Smooth muscle cell (in vitro differentiated cells): Measurements from ENCODE around the gene POLR3G. TPM values are rescaled to one million over a fixed set of nuclear protein-coding genes. Genes with fewer than 3 reads are reported as not detected.

ENCODE experiments used
- DNase-seq: peaks from one replicate; lab custom pipeline; 2025; ENCODE audit not compliant: unreplicated experiment; lab: John Stamatoyannopoulos, UW
- H2AFZ ChIP-seq: fragments of 200-600 bp; sonication (generic); 2 replicates; pipeline ENCODE4 v1.6.0; 2016; ENCODE audit warnings: antibody characterized with exemption, low read depth, mild to moderate bottlenecking
- H3F3A ChIP-seq: fragments of 200-600 bp; sonication (generic); 2 replicates; pipeline ENCODE4 v1.6.0; 2017; ENCODE audit warnings: antibody characterized with exemption, low read depth
- H3K27ac ChIP-seq: fragments of 200-600 bp; sonication (generic); 2 replicates; pipeline ENCODE4 v1.5.1; 2016; ENCODE audit warnings: low read depth, mild to moderate bottlenecking
- H3K27me3 ChIP-seq: fragments of 200-600 bp; sonication (generic); 2 replicates; pipeline ENCODE4 v1.6.1; 2016; ENCODE audit warnings: low read depth, mild to moderate bottlenecking
- H3K36me3 ChIP-seq: fragments of 200-600 bp; sonication (generic); 2 replicates; pipeline ENCODE4 v1.5.1; 2016; ENCODE audit warnings: low read depth
- H3K4me1 ChIP-seq: fragments of 200-600 bp; sonication (generic); 2 replicates; pipeline ENCODE4 v1.5.1; 2016; ENCODE audit warnings: low read depth
- H3K4me2 ChIP-seq: fragments of 200-600 bp; sonication (generic); 2 replicates; pipeline ENCODE4 v1.6.0; 2016; ENCODE audit warnings: mild to moderate bottlenecking
- H3K4me3 ChIP-seq: fragments of 200-600 bp; sonication (generic); 2 replicates; pipeline ENCODE4 v1.5.1; 2016; ENCODE audit warnings: mild to moderate bottlenecking
- H3K79me2 ChIP-seq: fragments of 200-600 bp; sonication (generic); 2 replicates; pipeline ENCODE4 v1.6.0; 2016; ENCODE audit warnings: low read depth, mild to moderate bottlenecking
- H3K9ac ChIP-seq: fragments of 200-600 bp; sonication (generic); 2 replicates; pipeline ENCODE4 v1.6.0; 2016; ENCODE audit warnings: low read depth
- H3K9me3 ChIP-seq: fragments of 200-600 bp; sonication (generic); replicated peaks from 2 replicates; pipeline ENCODE4 v1.5.1; 2016; ENCODE audit warnings: low read depth
- H4K20me1 ChIP-seq: fragments of 200-600 bp; sonication (generic); 2 replicates; pipeline ENCODE4 v1.6.0; 2016; ENCODE audit warnings: low read depth
- WGBS: methylation state at CpG from one replicate; pipeline ENCODE4 v1.1.7; 2016; ENCODE audit warnings: low lambda C conversion rate; 5-methylcytosine and 5-hydroxymethylcytosine counted together
- polyA plus RNA-seq: library from polyadenylated mRNA; unstranded; fragments of >200 nt; fragmentation: Nextera tagmentation; extraction: Ambion mirVana; gene quantifications from 2 replicates; pipeline ENCODE4 v1.2.1, GENCODE V29; 2016
- total RNA-seq: library from RNA; depleted of rRNA; stranded (reverse); fragments of >200 nt; gene quantifications from 2 replicates; pipeline ENCODE4 v1.2.3, GENCODE V29; 2014
- TF ChIP-seq, protein P1 (sequence below): fragments of 200-600 bp; sonication (generic); IDR thresholded peaks from 2 replicates; pipeline ENCODE4 v1.5.1; 2017; ENCODE audit warnings: borderline replicate concordance, mild to moderate bottlenecking, antibody characterized with exemption; ENCODE audit not compliant: insufficient read depth, poor library complexity, severe bottlenecking

The POLR3G gene
- total and polyA plus RNA-seq, 2 experiments from 2014 or later: 1.6 to 2.3 TPM

DNA sequence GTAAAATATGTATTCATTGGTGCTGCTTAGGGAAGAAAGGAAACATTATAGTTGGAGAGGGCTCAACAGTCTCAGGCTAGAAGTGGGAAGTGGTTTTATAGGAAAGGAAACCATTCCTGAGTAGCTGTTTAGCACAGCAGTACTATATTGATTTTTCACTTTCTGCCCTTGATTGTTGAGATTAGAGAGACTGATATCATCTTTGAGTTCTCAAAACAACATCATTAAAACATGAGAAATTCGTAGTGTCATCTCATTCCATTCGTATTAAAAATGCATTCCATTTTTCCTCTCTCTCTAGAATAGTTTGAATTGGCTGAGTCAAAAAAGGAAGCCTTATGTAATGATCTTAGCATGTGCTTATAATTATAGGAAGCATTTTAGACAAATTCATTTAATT is 14.1 kb downstream of the POLR3G start:
- Histone ChIP-seq H3K4me3 (no peak overlapping the region), H3F3A (no peaks in the 10 kb centered on the region), H4K20me1 (no peaks in the 10 kb centered on the region), H3K4me1 (no peaks in the 10 kb centered on the region), H3K4me2 (no peak overlapping the region), H3K9ac (no peak overlapping the region), H2AFZ (no peak overlapping the region), H3K36me3 (no peaks in the 10 kb centered on the region), H3K27ac (no peak overlapping the region), H3K79me2 (no peaks in the 10 kb centered on the region), H3K9me3 (no peaks in the 10 kb centered on the region), H3K27me3 (no peaks in the 10 kb centered on the region)
- WGBS: 92% methylated on average over 2 of the region's 2 CpGs
- TF ChIP-seq, protein P1, sequence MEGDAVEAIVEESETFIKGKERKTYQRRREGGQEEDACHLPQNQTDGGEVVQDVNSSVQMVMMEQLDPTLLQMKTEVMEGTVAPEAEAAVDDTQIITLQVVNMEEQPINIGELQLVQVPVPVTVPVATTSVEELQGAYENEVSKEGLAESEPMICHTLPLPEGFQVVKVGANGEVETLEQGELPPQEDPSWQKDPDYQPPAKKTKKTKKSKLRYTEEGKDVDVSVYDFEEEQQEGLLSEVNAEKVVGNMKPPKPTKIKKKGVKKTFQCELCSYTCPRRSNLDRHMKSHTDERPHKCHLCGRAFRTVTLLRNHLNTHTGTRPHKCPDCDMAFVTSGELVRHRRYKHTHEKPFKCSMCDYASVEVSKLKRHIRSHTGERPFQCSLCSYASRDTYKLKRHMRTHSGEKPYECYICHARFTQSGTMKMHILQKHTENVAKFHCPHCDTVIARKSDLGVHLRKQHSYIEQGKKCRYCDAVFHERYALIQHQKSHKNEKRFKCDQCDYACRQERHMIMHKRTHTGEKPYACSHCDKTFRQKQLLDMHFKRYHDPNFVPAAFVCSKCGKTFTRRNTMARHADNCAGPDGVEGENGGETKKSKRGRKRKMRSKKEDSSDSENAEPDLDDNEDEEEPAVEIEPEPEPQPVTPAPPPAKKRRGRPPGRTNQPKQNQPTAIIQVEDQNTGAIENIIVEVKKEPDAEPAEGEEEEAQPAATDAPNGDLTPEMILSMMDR: no peak
- DNase-seq: no peak

DNA sequence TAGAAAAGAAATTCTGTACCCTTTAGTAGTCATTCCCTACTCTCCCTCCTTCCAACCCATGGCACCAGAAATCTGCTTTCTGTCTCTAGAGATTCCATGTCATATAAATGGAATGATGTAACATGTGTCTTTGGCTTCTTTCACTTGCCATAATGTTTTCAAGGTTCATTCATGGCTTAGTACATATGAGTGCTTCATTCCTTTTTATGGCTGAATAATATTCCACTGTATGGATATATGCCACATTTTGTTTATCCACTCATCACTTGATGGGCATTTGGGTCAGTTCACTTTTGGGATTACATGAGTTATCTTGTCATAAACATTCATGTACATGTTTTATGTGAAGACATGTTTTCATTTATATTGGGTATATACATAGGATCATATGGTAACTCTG is 19.4 kb downstream of the POLR3G start:
- Histone ChIP-seq H3K4me1 (no peaks in the 10 kb centered on the region), H3K9me3 (no peaks in the 10 kb centered on the region), H3K79me2 (no peaks in the 10 kb centered on the region), H3K27me3 (no peaks in the 10 kb centered on the region), H3F3A (no peaks in the 10 kb centered on the region), H4K20me1 (no peaks in the 10 kb centered on the region), H3K4me2 (no peak overlapping the region), H2AFZ (no peak overlapping the region), H3K27ac (no peak overlapping the region), H3K9ac (no peak overlapping the region), H3K4me3 (no peak overlapping the region), H3K36me3 (no peaks in the 10 kb centered on the region)
- no peak for DNase-seq
- TF ChIP-seq, protein P1: no peak

DNA sequence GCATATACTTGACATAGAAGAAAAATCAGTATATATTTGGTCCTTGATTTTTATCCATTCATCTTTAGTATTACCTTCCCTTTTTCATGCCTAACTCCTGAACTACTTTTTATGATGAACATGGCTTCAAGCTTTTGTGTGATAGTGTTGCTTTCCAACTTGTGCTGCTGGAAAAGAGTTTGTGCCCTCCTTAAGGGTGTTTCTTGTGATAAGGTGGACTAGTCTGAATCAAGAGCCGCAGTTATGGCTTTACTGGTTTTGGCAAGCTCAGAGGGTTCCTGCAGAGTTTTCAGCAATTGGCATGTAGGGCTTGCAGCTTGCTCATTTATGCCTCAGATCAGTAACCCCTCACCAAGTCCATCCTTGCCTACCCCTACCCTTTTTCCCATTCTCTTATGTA is 20.5 kb downstream of the POLR3G start:
- no peaks in the 10 kb centered on the region for H3K27me3 ChIP-seq
- 100% methylated on average over 1 of the region's 1 CpG for WGBS
- H3K4me2 ChIP-seq: no peak overlapping the region
- no peak overlapping the region for H2AFZ ChIP-seq
- no peaks in the 10 kb centered on the region for H3K9me3 ChIP-seq
- no peak overlapping the region for H3K4me3 ChIP-seq
- H3K4me1 ChIP-seq: no peaks in the 10 kb centered on the region
- no peak overlapping the region for H3K27ac ChIP-seq
- no peaks in the 10 kb centered on the region for H3K36me3 ChIP-seq
- TF ChIP-seq, protein P1: no peak
- no peaks in the 10 kb centered on the region for H3F3A ChIP-seq
- H3K79me2 ChIP-seq: no peaks in the 10 kb centered on the region
- DNase-seq: no peak
- H3K9ac ChIP-seq: no peak overlapping the region
- no peaks in the 10 kb centered on the region for H4K20me1 ChIP-seq

DNA sequence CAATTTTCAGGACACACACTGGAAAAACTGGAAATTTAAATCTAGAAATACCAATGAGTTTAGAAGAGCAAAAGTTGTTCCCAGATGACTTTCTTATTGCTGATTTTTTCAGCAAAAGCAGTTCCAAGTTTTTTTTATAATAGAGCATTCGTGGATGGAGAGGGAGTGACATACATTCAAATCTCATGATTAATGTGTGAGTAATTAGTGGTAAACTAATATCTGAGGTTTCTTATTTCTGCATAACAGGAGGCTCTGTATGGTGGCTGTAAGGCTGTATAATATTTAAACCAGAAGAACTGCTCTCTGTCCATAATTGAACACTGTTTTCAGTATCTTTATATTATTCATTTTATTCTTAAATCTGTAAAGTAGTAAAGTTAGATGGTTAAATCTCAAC is 28.9 kb downstream of the POLR3G start:
- 73% methylated on average over 1 of the region's 1 CpG for WGBS
- no peak overlapping the region for H3K27ac ChIP-seq
- no peaks in the 10 kb centered on the region for H3K79me2 ChIP-seq
- no peaks in the 10 kb centered on the region for H3K36me3 ChIP-seq
- H4K20me1 ChIP-seq: no peaks in the 10 kb centered on the region
- H2AFZ ChIP-seq: no peak overlapping the region
- H3K9ac ChIP-seq: no peak overlapping the region
- H3K4me2 ChIP-seq: no peak overlapping the region
- H3F3A ChIP-seq: no peaks in the 10 kb centered on the region
- TF ChIP-seq, protein P1: no peak
- no peak overlapping the region for H3K4me3 ChIP-seq
- H3K9me3 ChIP-seq: no peaks in the 10 kb centered on the region
- no peaks in the 10 kb centered on the region for H3K27me3 ChIP-seq
- no peaks in the 10 kb centered on the region for H3K4me1 ChIP-seq
- DNase-seq: no peak
